Aorta (tissue), 5 donors: ENCODE data around the gene CEMIP. TPM values are rescaled to one million over a fixed set of nuclear protein-coding genes. Genes with fewer than 3 reads are reported as not detected.

Experiments
- ATAC-seq: fragments of 200-7000 bp; cut with Tn5 transposase; one replicate; pipeline ENCODE4 v1.9.1; 2022; ENCODE audit warnings: moderate library complexity; ENCODE audit not compliant: low FRiP score
- DNase-seq, 2 donors: peaks; one replicate each; pipeline ENCODE4 v3.0.0-alpha.2; 2020
- H3K27ac ChIP-seq, 2 donors: one replicate each; pipeline ENCODE4 v1.5.1; 2013; ENCODE audit warnings: low read length in 2 of 2, mild to moderate bottlenecking in 2 of 2, moderate library complexity in 2 of 2, control low read depth in 1 of 2, inconsistent platforms in 1 of 2, low read depth in 1 of 2
- H3K27me3 ChIP-seq, 2 donors: one replicate each; pipeline ENCODE4 v1.6.1; 2013; ENCODE audit warnings: control low read depth in 1 of 2, low read length in 1 of 2, mild to moderate bottlenecking in 1 of 2, moderate library complexity in 1 of 2; ENCODE audit not compliant: insufficient read depth in 2 of 2, control insufficient read depth in 1 of 2
- H3K36me3 ChIP-seq, 2 donors: one replicate each; pipeline ENCODE4 v1.6.1; 2013; ENCODE audit warnings: control low read depth in 1 of 2, low read length in 1 of 2, mild to moderate bottlenecking in 1 of 2; ENCODE audit not compliant: insufficient read depth in 2 of 2, control insufficient read depth in 1 of 2
- H3K4me1 ChIP-seq, 2 donors: one replicate each; pipeline ENCODE4 v1.6.1; 2013; ENCODE audit warnings: low read length in 2 of 2, control low read depth in 1 of 2, mild to moderate bottlenecking in 1 of 2, moderate library complexity in 1 of 2; ENCODE audit not compliant: insufficient read depth in 2 of 2, control insufficient read depth in 1 of 2
- H3K4me3 ChIP-seq, 2 donors: one replicate each; pipeline ENCODE4 v1.5.1; 2013; ENCODE audit warnings: low read length in 2 of 2, control low read depth in 1 of 2, mild to moderate bottlenecking in 1 of 2
- H3K9me3 ChIP-seq: one replicate; pipeline ENCODE4 v1.6.1; 2013; ENCODE audit warnings: mild to moderate bottlenecking, low read length; ENCODE audit not compliant: control insufficient read depth
- WGBS, 2 donors: extraction: QIAGEN DNeasy Blood & Tissue Kit; methylation state at CpG; one replicate each; pipeline ENCODE4 v1.1.7; 2013; 5-methylcytosine and 5-hydroxymethylcytosine counted together
- intact Hi-C, 2 donors: fragments of 100-400 bp; cut with DNase I; formaldehyde crosslinking; loops; one replicate each; pipeline versions ENCODE4 v1.14.2 to v1.15.0; 2022
- polyA plus RNA-seq, 2 donors: library from polyadenylated mRNA; stranded (reverse); fragments of 200-250 nt; gene quantifications; one replicate each; pipeline ENCODE4 v1.2.3, GENCODE V29; 2013
- total RNA-seq, 2 donors: library from RNA; stranded (reverse); fragmentation: NEBNext Ultra II Directional; extraction: Animal tissue kit (Norgen Biotek cat#: 25700); gene quantifications; one replicate each; pipeline ENCODE4 v1.2.1, GENCODE V29; 2021
- donor health status: healthy with polysubstance abuse.
- donor health status: Bipolar disorder and iron deficiency.
- donor health status: DM: no; HTN: no; CAD: no.
- donor health status: DM: no; HTN: no; CAD: no.
- donor health status: DM: yes; HTN: yes; CAD: no.

The CEMIP gene
- total and polyA plus RNA-seq, 4 donors: under 0.01 to 12.1 (median 3.8) TPM

- 90 to 93% methylated on average over 5 of the region's 5 CpGs for WGBS, 2 donors
- H3K27ac ChIP-seq: no peak overlapping the region
- no peak overlapping the region for H3K4me3 ChIP-seq
- H3K9me3 ChIP-seq: no peaks in the 10 kb centered on the region
- H3K27me3 ChIP-seq: no peaks in the 10 kb centered on the region
- H3K36me3 ChIP-seq: peaks cover 0 to 1% of the 10 kb centered on the region in 2 donors
- ATAC-seq (no peak), DNase-seq (no peak)
- no peaks in the 10 kb centered on the region for H3K4me1 ChIP-seq
- intact Hi-C loops: no loop called here
Measured at GRCh38 chr15:80918196-80918783, 139.1 kb downstream of the CEMIP start.

- Histone ChIP-seq H3K4me1 (no peaks in the 10 kb centered on the region), H3K27ac (no peak overlapping the region), H3K36me3 (no peaks in the 10 kb centered on the region), H3K27me3 (no peaks in the 10 kb centered on the region), H3K9me3 (no peaks in the 10 kb centered on the region), H3K4me3 (no peak overlapping the region)
- no peak for DNase-seq
- intact Hi-C loops: no loop called here
- WGBS, 2 donors: 87 to 88% methylated on average over 5 of the region's 5 CpGs
- ATAC-seq: no peak
Measured at GRCh38 chr15:80920271-80920699, 141.1 kb downstream of the CEMIP start.

- Histone ChIP-seq H3K4me1 (no peaks in the 10 kb centered on the region), H3K9me3 (no peaks in the 10 kb centered on the region), H3K4me3 (no peak overlapping the region), H3K27me3 (no peaks in the 10 kb centered on the region), H3K27ac (no peak overlapping the region), H3K36me3 (no peaks in the 10 kb centered on the region)
- DNase-seq: peak in 1 of 2 donors; percentile 28
- intact Hi-C loops: no loop called here
- no peak for ATAC-seq
- WGBS, 2 donors: 73 to 80% methylated on average over 20 of the region's 20 CpGs
Measured at GRCh38 chr15:80921736-80922410, 142.7 kb downstream of the CEMIP start.

- peak in 1 of 2 donors; percentile 5 for DNase-seq
- H3K4me1 ChIP-seq: no peaks in the 10 kb centered on the region
- no peaks in the 10 kb centered on the region for H3K36me3 ChIP-seq
- WGBS, 2 donors: 97 to 99% methylated on average over 6 of the region's 6 CpGs
- no peaks in the 10 kb centered on the region for H3K9me3 ChIP-seq
- H3K4me3 ChIP-seq: no peak overlapping the region
- no peak overlapping the region for H3K27ac ChIP-seq
- ATAC-seq: no peak
- intact Hi-C loops: no loop called here
- H3K27me3 ChIP-seq: no peaks in the 10 kb centered on the region
Measured at GRCh38 chr15:80923668-80924067, 144.5 kb downstream of the CEMIP start.

GRCh38 chr15:80924278-80924677 is 145.1 kb downstream of the CEMIP start:
- no peaks in the 10 kb centered on the region for H3K36me3 ChIP-seq
- 97 to 98% methylated on average over 4 of the region's 4 CpGs for WGBS, 2 donors
- no peak overlapping the region for H3K27ac ChIP-seq
- no peaks in the 10 kb centered on the region for H3K9me3 ChIP-seq
- H3K27me3 ChIP-seq: no peaks in the 10 kb centered on the region
- H3K4me1 ChIP-seq: no peaks in the 10 kb centered on the region
- intact Hi-C loops: no loop called here
- ATAC-seq: no peak
- H3K4me3 ChIP-seq: no peak overlapping the region
- peak in 1 of 2 donors; percentile 26 for DNase-seq

- peak in 1 of 2 donors; percentile 72 for DNase-seq
Measured at GRCh38 chr15:80925597-80926059, 146.5 kb downstream of the CEMIP start.

GRCh38 chr15:80926126-80926525 is 147.0 kb downstream of the CEMIP start:
- H3K27ac ChIP-seq: no peak overlapping the region
- H3K4me3 ChIP-seq: no peak overlapping the region
- ATAC-seq: no peak
- peak in 1 of 2 donors; percentile 51 for DNase-seq
- H3K4me1 ChIP-seq: no peaks in the 10 kb centered on the region
- no peaks in the 10 kb centered on the region for H3K36me3 ChIP-seq
- no peaks in the 10 kb centered on the region for H3K9me3 ChIP-seq
- 67 to 68% methylated on average over 3 of the region's 3 CpGs for WGBS, 2 donors
- intact Hi-C loops: no loop called here
- no peaks in the 10 kb centered on the region for H3K27me3 ChIP-seq

More at GRCh38 chr15:80925597-80926059, 146.5 kb downstream of the CEMIP start:
- Histone ChIP-seq H3K27me3 (no peaks in the 10 kb centered on the region), H3K36me3 (no peaks in the 10 kb centered on the region), H3K27ac (no peak overlapping the region), H3K4me3 (no peak overlapping the region), H3K9me3 (no peaks in the 10 kb centered on the region), H3K4me1 (no peaks in the 10 kb centered on the region)
- no peak for ATAC-seq
- 77 to 78% methylated on average over 17 of the region's 17 CpGs for WGBS, 2 donors
- intact Hi-C loops: no loop called here

GRCh38 chr15:80929225-80929624 is 150.1 kb downstream of the CEMIP start:
- ATAC-seq: no peak
- H3K4me1 ChIP-seq: no peaks in the 10 kb centered on the region
- no peaks in the 10 kb centered on the region for H3K36me3 ChIP-seq
- 96 to 97% methylated on average over 4 of the region's 4 CpGs for WGBS, 2 donors
- no peak for DNase-seq
- H3K27ac ChIP-seq: no peak overlapping the region
- intact Hi-C loops: no loop called here
- H3K4me3 ChIP-seq: no peak overlapping the region
- H3K9me3 ChIP-seq: no peaks in the 10 kb centered on the region
- no peaks in the 10 kb centered on the region for H3K27me3 ChIP-seq

- intact Hi-C loops: no loop called here
- Histone ChIP-seq H3K27ac (no peak overlapping the region), H3K27me3 (no peaks in the 10 kb centered on the region), H3K4me1 (no peaks in the 10 kb centered on the region), H3K4me3 (no peak overlapping the region), H3K9me3 (no peaks in the 10 kb centered on the region), H3K36me3 (no peaks in the 10 kb centered on the region)
- WGBS, 2 donors: 91 to 94% methylated on average over 4 of the region's 4 CpGs
- ATAC-seq: no peak
- DNase-seq: peak in 1 of 2 donors; percentile 9
Measured at GRCh38 chr15:80929689-80930088, 150.5 kb downstream of the CEMIP start.
